OCI-LY1 (cell line): ENCODE data around the gene RAPGEF6.

Experiments used
- H2AFZ ChIP-seq: fragments of 200-600 bp; sonication (generic), shearing (Covaris generic); 2 replicates; pipeline ENCODE4 v1.6.0; 2014; ENCODE audit warnings: antibody characterized with exemption, mild to moderate bottlenecking, low read length
- H3F3A ChIP-seq: fragments of 200-600 bp; sonication (generic), shearing (Covaris generic); 2 replicates; pipeline ENCODE4 v1.6.0; 2014; ENCODE audit warnings: mild to moderate bottlenecking, antibody characterized with exemption, low read length, moderate library complexity; ENCODE audit not compliant: insufficient read depth
- H3K27ac ChIP-seq: fragments of 200-600 bp; sonication (generic); 2 replicates; pipeline ENCODE4 v1.5.1; 2014; ENCODE audit warnings: low read length, mixed run types, mild to moderate bottlenecking, low read depth; ENCODE audit not compliant: poor library complexity, severe bottlenecking
- H3K27me3 ChIP-seq: fragments of 200-600 bp; sonication (generic); 2 replicates; pipeline ENCODE4 v1.6.0; 2014; ENCODE audit warnings: antibody characterized with exemption, mild to moderate bottlenecking, low read length, moderate library complexity; ENCODE audit not compliant: insufficient read depth
- H3K36me3 ChIP-seq: fragments of 200-600 bp; sonication (generic); 2 replicates; pipeline ENCODE4 v1.6.1; 2014; ENCODE audit warnings: mild to moderate bottlenecking, antibody characterized with exemption, low read length, moderate library complexity, mixed read lengths; ENCODE audit not compliant: insufficient read depth
- H3K4me1 ChIP-seq: fragments of 200-600 bp; sonication (generic); 2 replicates; pipeline ENCODE4 v1.5.1; 2014; ENCODE audit warnings: mild to moderate bottlenecking, low read length, moderate library complexity; ENCODE audit not compliant: insufficient read depth, severe bottlenecking
- H3K4me2 ChIP-seq: fragments of 200-600 bp; sonication (generic), shearing (Covaris generic); 2 replicates; pipeline ENCODE4 v1.6.1; 2014; ENCODE audit warnings: low read length
- H3K4me3 ChIP-seq: fragments of 200-600 bp; sonication (generic); 2 replicates; pipeline ENCODE4 v1.5.1; 2014; ENCODE audit warnings: low read length, low read depth, mild to moderate bottlenecking, mixed read lengths; ENCODE audit not compliant: poor library complexity, severe bottlenecking
- H3K79me2 ChIP-seq: fragments of 200-600 bp; shearing (Covaris generic); 2 replicates; pipeline ENCODE4 v1.6.1; 2016; ENCODE audit warnings: mixed run types, low read length, mixed read lengths; ENCODE audit not compliant: insufficient read depth
- H3K9ac ChIP-seq: fragments of 200-600 bp; sonication (generic), shearing (Covaris generic); 2 replicates; pipeline ENCODE4 v1.6.1; 2014; ENCODE audit warnings: mild to moderate bottlenecking, low read length, mixed read lengths
- H3K9me2 ChIP-seq: fragments of 200-600 bp; sonication (generic), shearing (Covaris generic); 2 replicates; pipeline ENCODE4 v1.6.1; 2014; ENCODE audit warnings: low read depth, mild to moderate bottlenecking, low read length, mixed read lengths
- H3K9me3 ChIP-seq: fragments of 200-600 bp; shearing (Covaris generic); 2 replicates; pipeline ENCODE4 v1.6.1; 2014; ENCODE audit warnings: low read length, mixed read lengths
- H4K20me1 ChIP-seq: fragments of 200-600 bp; sonication (generic), shearing (Covaris generic); 2 replicates; pipeline ENCODE4 v1.6.0; 2016; ENCODE audit warnings: mild to moderate bottlenecking, low read length; ENCODE audit not compliant: insufficient read depth
- EZH2 ChIP-seq: fragments of 200-600 bp; sonication (generic), shearing (Covaris generic); IDR thresholded peaks from 2 replicates; pipeline ENCODE4 v1.8.0; 2017; ENCODE audit warnings: borderline replicate concordance, mixed run types, mild to moderate bottlenecking, antibody characterized with exemption, low read length, moderate library complexity, mixed read lengths
- TF ChIP-seq, protein P1 (sequence below): fragments of 200-600 bp; sonication (generic), shearing (Covaris generic); IDR thresholded peaks from 2 replicates; pipeline ENCODE4 v1.5.1; 2017; ENCODE audit warnings: mild to moderate bottlenecking, antibody characterized with exemption, low read length, moderate library complexity, mixed read lengths

The RAPGEF6 gene

DNA sequence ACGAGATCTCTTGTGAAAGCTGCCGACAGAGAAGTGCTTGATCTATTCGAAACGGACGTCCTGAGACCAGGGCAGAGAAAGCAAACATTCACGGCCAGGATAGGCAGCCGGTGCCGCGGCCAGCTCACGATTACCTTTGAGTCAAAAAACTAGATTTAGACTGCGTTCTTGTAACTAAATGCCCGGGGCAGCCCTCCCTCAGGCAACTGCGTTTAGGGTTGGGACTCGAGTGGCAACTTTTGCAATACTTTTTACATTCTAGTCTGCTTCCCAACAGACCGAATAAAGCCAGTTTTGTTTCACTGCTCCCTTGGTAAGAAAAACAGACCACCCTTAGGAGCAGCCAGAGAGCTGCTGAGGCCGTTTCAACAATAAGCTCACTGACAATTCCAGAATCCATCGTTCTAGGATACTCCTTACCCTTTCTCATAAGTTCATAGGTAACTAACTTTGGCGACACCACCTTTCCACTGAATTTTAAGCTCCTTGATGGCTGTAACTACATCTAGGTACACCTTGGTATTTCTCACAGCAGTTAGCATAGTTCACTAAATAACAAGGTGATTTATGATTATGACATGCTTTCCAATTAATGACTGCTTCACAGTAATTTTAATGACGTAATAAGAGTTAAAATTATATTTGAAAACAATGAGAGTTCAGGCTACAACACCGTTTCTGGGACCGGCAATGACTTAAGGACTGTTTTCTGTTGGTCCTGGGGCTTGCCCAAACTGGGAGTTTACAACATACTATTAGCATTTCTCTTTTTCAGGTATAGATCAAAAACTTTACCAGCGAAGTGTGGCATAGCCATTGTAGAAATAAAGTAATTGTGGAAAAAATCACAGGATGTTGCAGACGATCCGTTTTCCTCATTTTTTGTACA, 899 bp upstream of the RAPGEF6 start:
- H3K79me2 ChIP-seq: peaks cover 37% of the 10 kb centered on the region
- peak overlapping the region; percentile 98 for H3K4me2 ChIP-seq
- peak overlapping the region; percentile 43; the same call in 1 of the 2 replicates for H2AFZ ChIP-seq
- H3K9me2 ChIP-seq: no peaks in the 10 kb centered on the region
- no peak for TF ChIP-seq EZH2
- TF ChIP-seq, protein P1, sequence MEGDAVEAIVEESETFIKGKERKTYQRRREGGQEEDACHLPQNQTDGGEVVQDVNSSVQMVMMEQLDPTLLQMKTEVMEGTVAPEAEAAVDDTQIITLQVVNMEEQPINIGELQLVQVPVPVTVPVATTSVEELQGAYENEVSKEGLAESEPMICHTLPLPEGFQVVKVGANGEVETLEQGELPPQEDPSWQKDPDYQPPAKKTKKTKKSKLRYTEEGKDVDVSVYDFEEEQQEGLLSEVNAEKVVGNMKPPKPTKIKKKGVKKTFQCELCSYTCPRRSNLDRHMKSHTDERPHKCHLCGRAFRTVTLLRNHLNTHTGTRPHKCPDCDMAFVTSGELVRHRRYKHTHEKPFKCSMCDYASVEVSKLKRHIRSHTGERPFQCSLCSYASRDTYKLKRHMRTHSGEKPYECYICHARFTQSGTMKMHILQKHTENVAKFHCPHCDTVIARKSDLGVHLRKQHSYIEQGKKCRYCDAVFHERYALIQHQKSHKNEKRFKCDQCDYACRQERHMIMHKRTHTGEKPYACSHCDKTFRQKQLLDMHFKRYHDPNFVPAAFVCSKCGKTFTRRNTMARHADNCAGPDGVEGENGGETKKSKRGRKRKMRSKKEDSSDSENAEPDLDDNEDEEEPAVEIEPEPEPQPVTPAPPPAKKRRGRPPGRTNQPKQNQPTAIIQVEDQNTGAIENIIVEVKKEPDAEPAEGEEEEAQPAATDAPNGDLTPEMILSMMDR: no peak
- peak overlapping the region; percentile 100 for H3K27ac ChIP-seq
- H3K9ac ChIP-seq: peak overlapping the region; percentile 98
- H3F3A ChIP-seq: no peaks in the 10 kb centered on the region
- peaks cover 8% of the 10 kb centered on the region; the same call in 1 of the 2 replicates for H3K36me3 ChIP-seq
- peaks cover 53% of the 10 kb centered on the region for H3K4me1 ChIP-seq
- peak overlapping the region; percentile 83 for H3K4me3 ChIP-seq
- H3K27me3 ChIP-seq: no peaks in the 10 kb centered on the region
- no peaks in the 10 kb centered on the region for H4K20me1 ChIP-seq
- H3K9me3 ChIP-seq: no peaks in the 10 kb centered on the region

DNA sequence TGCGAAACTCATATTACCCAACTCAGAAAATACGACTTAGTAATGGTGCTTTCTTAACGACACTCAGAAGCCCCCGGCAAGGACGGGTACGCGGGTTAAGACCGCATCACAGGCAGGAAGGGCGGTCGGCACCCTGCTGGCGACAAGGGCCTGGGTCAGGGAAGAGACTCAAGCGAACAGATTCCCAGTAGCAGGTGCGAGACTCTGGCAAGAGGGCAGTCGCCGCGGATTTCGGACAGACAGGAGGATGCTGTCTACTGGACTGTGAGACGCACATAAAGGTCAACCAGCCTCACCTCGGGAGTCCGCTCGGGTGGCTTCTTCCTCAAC, 398 bp downstream of the RAPGEF6 start:
- Histone ChIP-seq H3K4me3 (peak overlapping the region; percentile 83), H3K79me2 (peaks cover 50% of the 10 kb centered on the region), H3F3A (no peaks in the 10 kb centered on the region), H3K9ac (peak overlapping the region; percentile 90), H3K4me2 (peak overlapping the region; percentile 81), H2AFZ (no peak overlapping the region), H3K9me3 (no peaks in the 10 kb centered on the region), H3K36me3 (peaks cover 9% of the 10 kb centered on the region; the same call in 1 of the 2 replicates), H3K27me3 (no peaks in the 10 kb centered on the region), H3K9me2 (no peaks in the 10 kb centered on the region), H3K4me1 (peaks cover 58% of the 10 kb centered on the region), H4K20me1 (no peaks in the 10 kb centered on the region), H3K27ac (peak overlapping the region; percentile 100)
- no peak for TF ChIP-seq EZH2
- TF ChIP-seq, protein P1: peak; percentile 25; the same call in 1 of the 2 replicates

DNA sequence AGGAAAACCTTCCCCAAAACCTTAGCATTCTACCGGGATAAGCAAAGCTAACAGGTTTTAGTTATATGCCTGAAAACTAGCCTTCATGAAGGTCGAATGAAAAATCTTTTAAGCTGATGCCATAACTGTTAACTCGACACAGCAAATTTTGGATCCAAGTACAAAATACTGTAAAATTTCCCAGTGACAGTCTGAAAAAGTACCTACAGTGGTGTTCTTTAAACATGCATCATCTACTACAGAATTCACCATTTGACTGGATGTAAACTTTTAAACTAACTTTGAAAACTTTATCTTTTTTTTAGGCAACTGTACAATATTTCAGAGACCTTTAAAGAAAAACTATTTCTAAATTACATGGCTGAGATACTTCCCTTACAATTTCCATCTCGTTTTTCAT, 791 bp downstream of the RAPGEF6 start:
- H4K20me1 ChIP-seq: no peaks in the 10 kb centered on the region
- TF ChIP-seq, protein P1: no peak
- TF ChIP-seq EZH2: no peak

More for the DNA sequence above, 791 bp downstream of the RAPGEF6 start:
- H3K27me3 ChIP-seq: no peaks in the 10 kb centered on the region
- H3K4me2 ChIP-seq: peak overlapping the region; percentile 81
- H3K9ac ChIP-seq: peak overlapping the region; percentile 90
- peak overlapping the region; percentile 100 for H3K27ac ChIP-seq
- peaks cover 10% of the 10 kb centered on the region for H3K36me3 ChIP-seq
- H3K9me2 ChIP-seq: no peaks in the 10 kb centered on the region
- H2AFZ ChIP-seq: no peak overlapping the region
- no peaks in the 10 kb centered on the region for H3K9me3 ChIP-seq
- H3K79me2 ChIP-seq: peaks cover 54% of the 10 kb centered on the region
- peaks cover 62% of the 10 kb centered on the region for H3K4me1 ChIP-seq
- peak overlapping the region; percentile 83 for H3K4me3 ChIP-seq
- H3F3A ChIP-seq: no peaks in the 10 kb centered on the region
